Mammary epithelial cell (primary cell): ENCODE data around the gene ATG2B.

Source experiments
- CTCF ChIP-seq, 2 donors: IDR thresholded peaks in 1 of 2; conservative IDR thresholded peaks in 1 of 2; 2 replicates each; pipeline ENCODE4 v1.5.1; 2011 to 2012; ENCODE audit warnings: inconsistent platforms in 2 of 2, low read length in 2 of 2, mild to moderate bottlenecking in 2 of 2, control low read depth in 1 of 2, low read depth in 1 of 2; ENCODE audit not compliant: insufficient read depth in 1 of 2; ENCODE audit errors: extremely low read depth in 1 of 2
- EZH2 ChIP-seq: IDR thresholded peaks from 2 replicates; pipeline ENCODE4 v1.6.1; 2012; ENCODE audit warnings: low read length, inconsistent platforms, borderline replicate concordance

DNA sequence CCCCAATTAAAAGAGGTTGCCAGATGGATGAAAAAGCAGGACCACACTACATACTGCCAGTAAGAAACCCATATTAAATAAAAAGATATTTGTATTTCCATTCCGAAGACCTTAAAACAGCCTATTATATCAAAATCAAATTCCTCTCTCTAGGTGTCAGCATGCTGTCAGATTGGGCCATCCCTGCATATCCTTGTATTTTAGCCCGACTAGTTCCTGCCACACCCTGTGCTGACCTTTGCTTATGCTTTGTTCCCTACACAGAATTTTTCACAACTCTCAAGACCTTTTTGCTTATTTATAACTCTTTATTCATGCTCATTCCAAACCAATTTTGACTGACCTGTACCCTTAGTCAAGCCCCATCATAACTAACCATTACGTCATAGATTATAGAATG, 13.0 kb upstream of the ATG2B start:
- TF ChIP-seq CTCF (conservative IDR thresholded peaks at IDR 0.05 in 1 of 2, IDR thresholded peaks at IDR 0.05 in 1 of 2; ENCODE audit: extremely low read depth in 1 of 2, insufficient read depth in 1 of 2, low read depth in 1 of 2, low read length in 2 of 2): no peak
- TF ChIP-seq EZH2: no peak
